CD4-positive, alpha-beta T cell (primary cell): Measurements from ENCODE around the gene RASAL2. TPM values are rescaled to one million over a fixed set of nuclear protein-coding genes. Genes with fewer than 3 reads are reported as not detected.
"Not testable (repeated sequence)": the region's sequence is repeated elsewhere in the genome, so short reads cannot be mapped to it uniquely, and the experiment has no call there.

Experiments used
- ATAC-seq: fragments of 200-7000 bp; cut with Tn5 transposase; one replicate; pipeline ENCODE4 v1.10.0; 2022; ENCODE audit warnings: mild to moderate bottlenecking; ENCODE audit not compliant: poor library complexity
- CTCF ChIA-PET: fragments of 350-600 bp; sonication (Branson Sonifier 250); formaldehyde crosslinking; loops from one replicate; lab custom pipeline; 2021; ENCODE audit warnings: antibody characterized with exemption, inconsistent platforms; lab: Charles Lee
- POLR2A ChIA-PET: fragments of 350-600 bp; sonication (Branson Sonifier 250); formaldehyde crosslinking; loops from one replicate; lab custom pipeline; 2021; ENCODE audit warnings: antibody characterized with exemption, inconsistent platforms; lab: Charles Lee
- DNase-seq, 14 experiments: peaks; one replicate each; pipeline ENCODE4 v3.0.0-alpha.2; 2013 to 2020; ENCODE audit warnings: mixed read lengths in 2 of 14
- H3K27ac ChIP-seq, 2 donors: one replicate each; pipeline versions ENCODE4 v1.5.1 to v1.7.0; 2013; ENCODE audit warnings: low read length in 2 of 2, low read depth in 1 of 2, mild to moderate bottlenecking in 1 of 2
- H3K27me3 ChIP-seq, 2 experiments: 1 replicate in 1 of 2; 2 replicates in 1 of 2; pipeline versions ENCODE4 v1.6.1 to v1.7.0; 2013; ENCODE audit warnings: low read length in 2 of 2, control low read depth in 1 of 2, mild to moderate bottlenecking in 1 of 2, moderate library complexity in 1 of 2; ENCODE audit not compliant: insufficient read depth in 2 of 2, control insufficient read depth in 1 of 2
- H3K36me3 ChIP-seq: one replicate; pipeline ENCODE4 v1.6.1; 2013; ENCODE audit warnings: low read length, control low read depth; ENCODE audit not compliant: insufficient read depth
- H3K4me1 ChIP-seq: one replicate; pipeline ENCODE4 v1.6.1; 2013; ENCODE audit warnings: low read length, control low read depth; ENCODE audit not compliant: insufficient read depth
- H3K4me3 ChIP-seq: one replicate; pipeline ENCODE4 v1.5.1; 2013; ENCODE audit warnings: mild to moderate bottlenecking, low read length, moderate library complexity
- H3K9me3 ChIP-seq, 2 experiments: 1 replicate in 1 of 2; 2 replicates in 1 of 2; pipeline versions ENCODE4 v1.6.1 to v1.7.0; 2013; ENCODE audit warnings: low read length in 2 of 2, mild to moderate bottlenecking in 2 of 2, control low read depth in 1 of 2, moderate library complexity in 1 of 2; ENCODE audit not compliant: control insufficient read depth in 1 of 2, insufficient read depth in 1 of 2
- H3K27ac Mint-ChIP-seq: one replicate; pipeline ENCODE4 v1.8.0; 2020; ENCODE audit warnings: mixed read lengths
- H3K27me3 Mint-ChIP-seq: one replicate; pipeline ENCODE4 v1.8.0; 2021; ENCODE audit warnings: mixed read lengths
- H3K36me3 Mint-ChIP-seq: one replicate; pipeline ENCODE4 v1.8.0; 2021; ENCODE audit warnings: low read depth, mixed read lengths
- H3K4me1 Mint-ChIP-seq: one replicate; pipeline ENCODE4 v1.8.0; 2021; ENCODE audit warnings: low read depth, mixed read lengths
- H3K4me3 Mint-ChIP-seq: one replicate; pipeline ENCODE4 v1.8.0; 2020; ENCODE audit warnings: mild to moderate bottlenecking, mixed read lengths
- H3K9me3 Mint-ChIP-seq: one replicate; pipeline ENCODE4 v1.8.0; 2020; ENCODE audit warnings: mixed read lengths
- intact Hi-C, 2 experiments: fragments of 100-400 bp; cut with DNase I in 1 of 2; cut with micrococcal nuclease in 1 of 2; formaldehyde crosslinking; loops; one replicate each; pipeline versions ENCODE4 v1.15.1 to v1.9.0; 2023 to 2025; cut with DNase I, micrococcal nuclease
- total RNA-seq, 174 experiments: library from RNA in 2 of 174; stranded (reverse) in 2 of 174; gene quantifications; one replicate each; pipeline ENCODE4 v1.2.3 and lab custom pipeline; 2021 to 2026
- TF ChIP-seq, protein P1 (sequence below): fragments of 200-600 bp; IDR thresholded peaks from one replicate; pipeline ENCODE4 v1.8.0; 2022; ENCODE audit warnings: antibody characterized with exemption, mild to moderate bottlenecking

The RASAL2 gene
- total RNA-seq, 2 experiments from 2014 or later = 0.03 TPM; not detected in 1

DNA sequence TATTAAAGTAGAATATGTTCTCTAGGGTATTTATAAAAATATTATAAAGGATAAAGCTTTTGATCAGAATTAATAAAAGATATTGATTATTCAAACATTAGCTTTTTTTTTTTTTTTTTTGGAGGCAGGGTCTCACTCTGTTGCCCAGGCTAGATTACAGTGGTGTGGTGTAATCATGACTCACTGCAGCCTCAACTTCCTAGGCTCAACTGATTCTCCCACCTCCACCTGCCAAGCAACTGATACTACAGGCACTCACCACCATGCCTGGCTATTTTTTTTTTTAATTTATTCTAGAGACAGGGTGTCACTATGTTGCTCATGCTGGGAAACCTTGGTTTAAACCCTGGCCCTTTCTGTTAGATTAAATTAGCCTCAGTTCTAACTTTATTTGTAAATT, 214.5 kb downstream of the RASAL2 start:
- TF ChIP-seq, protein P1, sequence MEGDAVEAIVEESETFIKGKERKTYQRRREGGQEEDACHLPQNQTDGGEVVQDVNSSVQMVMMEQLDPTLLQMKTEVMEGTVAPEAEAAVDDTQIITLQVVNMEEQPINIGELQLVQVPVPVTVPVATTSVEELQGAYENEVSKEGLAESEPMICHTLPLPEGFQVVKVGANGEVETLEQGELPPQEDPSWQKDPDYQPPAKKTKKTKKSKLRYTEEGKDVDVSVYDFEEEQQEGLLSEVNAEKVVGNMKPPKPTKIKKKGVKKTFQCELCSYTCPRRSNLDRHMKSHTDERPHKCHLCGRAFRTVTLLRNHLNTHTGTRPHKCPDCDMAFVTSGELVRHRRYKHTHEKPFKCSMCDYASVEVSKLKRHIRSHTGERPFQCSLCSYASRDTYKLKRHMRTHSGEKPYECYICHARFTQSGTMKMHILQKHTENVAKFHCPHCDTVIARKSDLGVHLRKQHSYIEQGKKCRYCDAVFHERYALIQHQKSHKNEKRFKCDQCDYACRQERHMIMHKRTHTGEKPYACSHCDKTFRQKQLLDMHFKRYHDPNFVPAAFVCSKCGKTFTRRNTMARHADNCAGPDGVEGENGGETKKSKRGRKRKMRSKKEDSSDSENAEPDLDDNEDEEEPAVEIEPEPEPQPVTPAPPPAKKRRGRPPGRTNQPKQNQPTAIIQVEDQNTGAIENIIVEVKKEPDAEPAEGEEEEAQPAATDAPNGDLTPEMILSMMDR = no peak
- Histone ChIP-seq H3K27ac (no peak overlapping the region), H3K36me3 (no peaks in the 10 kb centered on the region), H3K27me3 (no peaks in the 10 kb centered on the region), H3K4me1 (no peaks in the 10 kb centered on the region), H3K9me3 (no peaks in the 10 kb centered on the region), H3K4me3 (no peak overlapping the region)
- Mint-ChIP-seq H3K27me3 (peaks cover 6% of the 10 kb centered on the region), H3K4me1 (no peaks in the 10 kb centered on the region), H3K9me3 (no peaks in the 10 kb centered on the region), H3K4me3 (no peak overlapping the region), H3K27ac (no peak overlapping the region), H3K36me3 (no peaks in the 10 kb centered on the region)
- POLR2A ChIA-PET = no interaction called here
- DNase-seq (no peak), ATAC-seq (no peak)
- intact Hi-C loops = no loop called here
- CTCF ChIA-PET = no interaction called here

DNA sequence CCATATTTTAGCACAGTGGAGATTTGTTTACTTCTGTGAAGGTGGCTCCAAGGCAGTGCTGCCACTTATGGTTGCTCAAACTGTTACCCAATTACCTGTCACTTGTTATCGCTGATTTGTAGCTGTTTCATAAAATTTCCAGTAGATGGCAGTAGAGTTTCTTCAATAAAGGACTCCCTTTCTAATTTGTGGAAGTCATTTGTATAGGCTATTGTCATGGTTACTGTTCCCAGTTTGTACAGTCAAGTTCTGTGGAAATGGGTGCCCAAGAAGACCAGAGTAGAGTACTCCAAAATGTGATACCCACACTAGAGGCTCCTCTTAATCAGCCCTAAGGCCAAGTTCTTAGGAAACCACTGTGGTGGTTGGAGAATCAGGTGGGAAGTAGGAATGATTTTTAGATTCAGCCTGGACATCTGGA, 216.8 kb downstream of the RASAL2 start:
- Mint-ChIP-seq H3K27me3 (peaks cover 6% of the 10 kb centered on the region), H3K36me3 (no peaks in the 10 kb centered on the region), H3K27ac (no peak overlapping the region), H3K4me1 (no peaks in the 10 kb centered on the region), H3K9me3 (no peaks in the 10 kb centered on the region), H3K4me3 (no peak overlapping the region)
- ATAC-seq (no peak), DNase-seq (peak in 3 of 14 experiments; percentile 36 to 40 (median 40))
- Histone ChIP-seq H3K36me3 (no peaks in the 10 kb centered on the region), H3K4me3 (no peak overlapping the region), H3K27ac (no peak overlapping the region), H3K9me3 (no peaks in the 10 kb centered on the region), H3K4me1 (no peaks in the 10 kb centered on the region), H3K27me3 (no peaks in the 10 kb centered on the region)
- ChIA-PET CTCF (interaction anchor here (0.9 to 1.2 kb wide), 3 partner anchors 10 to 15 kb away, joined by 3 read pairs; no protein-coding TSS in a partner anchor), POLR2A (no interaction called here)
- TF ChIP-seq, protein P1 = peak; percentile 57
- intact Hi-C loops = loop anchor here (5.0 to 10.0 kb wide), 3 partner anchors 442 to 692 kb away; no protein-coding TSS in a partner anchor

DNA sequence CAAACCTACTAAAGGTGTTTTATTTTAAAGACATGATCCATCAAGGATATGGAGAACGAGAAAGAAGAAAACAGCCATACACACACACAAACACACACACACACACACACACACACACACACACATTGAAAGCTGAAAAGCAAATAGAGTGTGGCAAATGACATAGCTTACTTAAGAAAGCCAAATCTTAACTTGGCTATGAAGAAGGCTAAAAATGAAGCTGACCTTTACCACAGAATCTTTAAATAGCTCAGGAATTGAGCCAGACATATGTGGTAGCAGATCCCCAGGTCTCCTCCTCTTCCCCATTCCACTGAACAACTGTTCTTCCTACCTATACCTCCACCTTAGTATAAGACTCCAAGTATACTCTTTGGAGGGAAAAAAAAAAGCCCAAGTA, 217.3 kb downstream of the RASAL2 start:
- Mint-ChIP-seq H3K9me3 (no peaks in the 10 kb centered on the region), H3K36me3 (no peaks in the 10 kb centered on the region), H3K4me3 (no peak overlapping the region), H3K27me3 (peaks cover 6% of the 10 kb centered on the region), H3K27ac (no peak overlapping the region), H3K4me1 (no peaks in the 10 kb centered on the region)
- H3K27me3 ChIP-seq = no peaks in the 10 kb centered on the region
- no peaks in the 10 kb centered on the region for H3K9me3 ChIP-seq
- H3K4me1 ChIP-seq = no peaks in the 10 kb centered on the region
- H3K27ac ChIP-seq = no peak overlapping the region
- no peak overlapping the region for H3K4me3 ChIP-seq
- TF ChIP-seq, protein P1 = no peak
- ChIA-PET CTCF (interaction anchor here (0.9 to 1.2 kb wide), 3 partner anchors 11 to 15 kb away, joined by 3 read pairs; no protein-coding TSS in a partner anchor), POLR2A (no interaction called here)
- intact Hi-C loops = loop anchor here (5.0 to 10.0 kb wide), 3 partner anchors 441 to 691 kb away; no protein-coding TSS in a partner anchor
- DNase-seq = no peak
- no peak for ATAC-seq
- H3K36me3 ChIP-seq = no peaks in the 10 kb centered on the region

DNA sequence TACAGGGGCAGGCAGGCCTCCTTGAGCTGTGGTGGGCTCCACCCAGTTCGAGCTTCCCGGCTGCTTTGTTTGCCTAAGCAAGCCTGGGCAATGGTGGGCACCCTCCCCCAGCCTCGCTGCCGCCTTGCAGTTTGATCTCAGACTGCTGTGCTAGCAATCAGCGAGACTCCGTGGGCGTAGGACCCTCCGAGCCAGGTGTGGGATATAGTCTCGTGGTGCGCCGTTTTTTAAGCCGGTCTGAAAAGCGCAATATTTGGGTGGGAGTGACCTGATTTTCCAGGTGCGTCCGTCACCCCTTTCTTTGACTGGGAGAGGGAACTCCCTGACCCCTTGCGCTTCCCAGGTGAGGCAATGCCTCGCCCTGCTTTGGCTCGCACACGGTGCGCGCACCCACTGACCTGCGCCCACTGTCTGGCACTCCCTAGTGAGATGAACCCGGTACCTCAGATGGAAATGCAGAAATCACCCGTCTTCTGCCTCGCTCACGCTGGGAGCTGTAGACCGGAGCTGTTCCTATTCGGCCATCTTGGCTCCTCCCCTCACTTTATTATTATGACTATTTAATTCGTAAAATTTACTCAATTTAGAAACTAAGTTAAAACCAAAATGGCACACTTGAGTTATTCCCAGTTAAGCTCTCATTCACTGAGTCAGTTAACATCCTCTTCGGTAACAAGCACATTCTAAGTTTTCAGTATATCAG, 226.5 kb downstream of the RASAL2 start:
- DNase-seq, H3K27ac Mint-ChIP-seq: not testable (repeated sequence)

More for the DNA sequence above, 226.5 kb downstream of the RASAL2 start:
- H3K4me3 ChIP-seq, H3K36me3 Mint-ChIP-seq, H3K36me3 ChIP-seq, intact Hi-C loops, H3K27me3 ChIP-seq, H3K4me1 ChIP-seq, H3K9me3 Mint-ChIP-seq, H3K4me3 Mint-ChIP-seq, H3K27ac ChIP-seq, H3K9me3 ChIP-seq, POLR2A ChIA-PET, H3K27me3 Mint-ChIP-seq, ATAC-seq, H3K4me1 Mint-ChIP-seq, CTCF ChIA-PET: not testable (repeated sequence)
